Smooth muscle cell of bladder (primary cell): ENCODE results near the gene ZNF684. TPM values are rescaled to one million over a fixed set of nuclear protein-coding genes. Genes with fewer than 3 reads are reported as not detected.

Source experiments
- total RNA-seq: library from RNA; depleted of rRNA; stranded (reverse); fragments of >200 nt; gene quantifications from 2 replicates; pipeline ENCODE4 v1.2.3, GENCODE V29; 2014

Gene ZNF684
- 2.6 and 3.1 TPM in 2 replicates for total RNA-seq

GRCh38 chr1:40531381-40532061, at the start of gene ZNF684:
Gene ZNF684 (plus strand): TSS chr1:40531637. CDS start chr1:40533167, 1,530 bp downstream.

DNA sequence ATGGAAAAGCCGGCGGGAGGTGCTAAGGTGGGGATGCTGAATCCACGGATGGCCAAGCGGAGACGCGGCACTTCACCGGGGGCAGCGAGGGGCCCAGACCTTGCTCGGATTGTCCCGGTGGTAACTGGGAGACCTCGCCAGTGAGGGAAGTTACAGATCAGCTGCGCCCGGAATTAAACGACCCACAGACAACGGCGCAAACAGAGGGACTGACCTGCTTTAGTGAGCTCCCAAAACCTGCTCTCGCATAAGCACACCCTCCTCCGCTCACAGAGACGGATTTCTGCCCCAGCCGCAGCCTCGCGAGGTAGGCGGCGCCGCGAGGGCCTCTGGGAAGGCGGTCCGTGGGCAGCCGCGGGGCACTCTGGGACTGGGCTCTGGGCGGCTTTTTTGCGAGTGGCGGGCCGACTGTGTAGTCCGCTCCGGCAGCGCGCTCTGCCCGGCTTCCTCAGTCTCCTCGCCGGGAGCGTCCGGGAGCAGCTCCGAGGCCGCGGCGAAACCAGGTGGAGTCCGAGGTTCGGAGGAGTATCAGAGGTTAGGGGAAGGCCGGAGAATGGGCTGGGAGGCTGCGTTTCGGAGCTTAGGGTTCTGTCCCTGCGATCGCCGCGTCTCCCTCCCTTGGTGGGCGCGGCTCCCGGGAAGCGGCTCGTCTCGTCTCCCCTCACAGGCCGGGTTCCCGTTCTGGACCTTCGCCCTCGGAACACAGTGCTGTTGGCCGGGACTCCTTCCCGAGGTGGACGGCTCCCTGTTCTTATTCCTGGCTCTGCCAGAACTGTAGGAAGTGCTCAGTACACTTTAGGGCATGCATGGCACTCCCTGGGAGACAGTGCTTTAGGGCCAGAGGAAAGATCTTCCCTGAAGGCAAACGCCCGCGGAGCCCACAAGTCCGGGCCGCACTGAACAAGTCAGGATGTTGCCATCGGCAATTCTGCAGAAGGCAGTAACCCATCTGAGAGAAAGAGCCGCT, 22.8 kb upstream of the ZNF684 start, which contains the start of gene EXO5:
EXO5 (plus strand) TSS at position 393 of the 967 bp plus-strand sequence. CDS start 5,778 bp downstream, outside the sequence.

Other genes starting within 250 kb of the ZNF684 start
- gene COL9A2, start 214.4 kb upstream of the ZNF684 start, total RNA-seq = 1.7 and 1.9 TPM in 2 replicates
- 12.3 and 15.9 TPM in 2 replicates for gene SMAP2, start 157.9 kb upstream of the ZNF684 start, total RNA-seq
- 1.2 and 1.6 TPM in 2 replicates for gene ZFP69B, start 81.2 kb upstream of the ZNF684 start, total RNA-seq
- gene ZFP69, start 54.3 kb upstream of the ZNF684 start, total RNA-seq = 2.5 and 2.8 TPM in 2 replicates
- 4.3 and 6.0 TPM in 2 replicates for gene EXO5, start 22.9 kb upstream of the ZNF684 start, total RNA-seq
- 0.14 and 0.18 TPM in 2 replicates for gene RIMS3, start 134.0 kb downstream of the ZNF684 start, total RNA-seq
- gene NFYC, start 160.1 kb downstream of the ZNF684 start, total RNA-seq = 15.6 and 18.0 TPM in 2 replicates